Forelimb muscle (tissue), 1 donor: ENCODE measurements around the gene PER2. TPM values are rescaled to one million over a fixed set of nuclear protein-coding genes. Genes with fewer than 3 reads are reported as not detected.
"Not testable (repeated sequence)": the region's sequence is repeated elsewhere in the genome, so short reads cannot be mapped to it uniquely, and the experiment has no call there.

Experiments used
- DNase-seq: peaks from one replicate; pipeline ENCODE4 v3.0.0-alpha.2; 2013; ENCODE audit warnings: low read depth
- polyA plus RNA-seq: library from polyadenylated mRNA; unstranded; fragments of 120-200 nt; gene quantifications from one replicate; pipeline ENCODE4 v1.2.1, GENCODE V29; 2013; ENCODE audit not compliant: insufficient read length

PER2 gene
- polyA plus RNA-seq, 1 donor: 4.1 TPM

- peak; percentile 92 for DNase-seq
Measured at GRCh38 chr2:238288650-238289573, 502 bp upstream of the PER2 start.

- DNase-seq: no peak
Measured at GRCh38 chr2:238286987-238287736, 1.2 kb downstream of the PER2 start.

GRCh38 chr2:238286551-238286950 lies 1.9 kb downstream of the PER2 start:
- no peak for DNase-seq

GRCh38 chr2:238286095-238286494 lies 2.3 kb downstream of the PER2 start:
- no peak for DNase-seq

GRCh38 chr2:238285653-238286082 lies 2.7 kb downstream of the PER2 start:
- DNase-seq: peak; percentile 86

GRCh38 chr2:238284802-238285515 lies 3.5 kb downstream of the PER2 start:
- DNase-seq: no peak

GRCh38 chr2:238282861-238283738 lies 5.3 kb downstream of the PER2 start:
- no peak for DNase-seq

GRCh38 chr2:238281826-238282480 lies 6.5 kb downstream of the PER2 start:
- DNase-seq: no peak

- DNase-seq: no peak
Measured at GRCh38 chr2:238280083-238280825, 8.2 kb downstream of the PER2 start.

- no peak for DNase-seq
Measured at GRCh38 chr2:238279324-238279682, 9.1 kb downstream of the PER2 start.

- DNase-seq: no peak
Measured at GRCh38 chr2:238278626-238279323, 9.6 kb downstream of the PER2 start.

- no peak for DNase-seq
Measured at GRCh38 chr2:238277695-238278094, 10.7 kb downstream of the PER2 start.

- DNase-seq: no peak
Measured at GRCh38 chr2:238274152-238274865, 14.1 kb downstream of the PER2 start.

- not testable (repeated sequence) for DNase-seq
Measured at GRCh38 chr2:238273433-238273832, 15.0 kb downstream of the PER2 start.

GRCh38 chr2:238272156-238272555 lies 16.3 kb downstream of the PER2 start:
- no peak for DNase-seq

GRCh38 chr2:238271686-238272085 lies 16.7 kb downstream of the PER2 start:
- not testable (repeated sequence) for DNase-seq

- no peak for DNase-seq
Measured at GRCh38 chr2:238271061-238271554, 17.3 kb downstream of the PER2 start.

GRCh38 chr2:238270606-238271005 lies 17.8 kb downstream of the PER2 start:
- no peak for DNase-seq
